IPS DF 19.7 (cell line): ENCODE measurements around the gene TSKU.
"Not testable (repeated sequence)": the region's sequence is repeated elsewhere in the genome, so short reads cannot be mapped to it uniquely, and the experiment has no call there.

ENCODE experiments used
- DNase-seq: peaks from one replicate; pipeline ENCODE4 v3.0.0-alpha.2; 2013; ENCODE audit warnings: low read depth, low spot score

TSKU gene

DNA sequence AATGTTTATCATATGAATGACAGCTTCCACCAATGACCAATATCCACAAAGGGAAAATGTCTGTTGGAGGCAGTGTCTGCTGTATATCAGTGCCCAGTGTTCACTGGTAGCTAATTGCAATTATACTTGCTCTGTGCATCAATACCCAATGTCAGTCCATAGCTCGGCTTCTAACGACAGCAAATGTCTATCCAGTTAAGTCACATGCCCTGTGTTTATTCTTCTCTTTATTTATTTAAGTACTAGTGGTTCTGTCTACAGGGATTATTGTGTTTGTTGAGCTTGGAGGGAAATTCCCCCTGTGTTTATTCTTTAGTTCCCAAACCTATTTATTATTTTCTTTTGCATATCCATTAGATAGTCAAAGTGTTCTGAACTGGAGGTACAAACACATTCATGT is 18.6 kb downstream of the TSKU start:
- no peak for DNase-seq

DNA sequence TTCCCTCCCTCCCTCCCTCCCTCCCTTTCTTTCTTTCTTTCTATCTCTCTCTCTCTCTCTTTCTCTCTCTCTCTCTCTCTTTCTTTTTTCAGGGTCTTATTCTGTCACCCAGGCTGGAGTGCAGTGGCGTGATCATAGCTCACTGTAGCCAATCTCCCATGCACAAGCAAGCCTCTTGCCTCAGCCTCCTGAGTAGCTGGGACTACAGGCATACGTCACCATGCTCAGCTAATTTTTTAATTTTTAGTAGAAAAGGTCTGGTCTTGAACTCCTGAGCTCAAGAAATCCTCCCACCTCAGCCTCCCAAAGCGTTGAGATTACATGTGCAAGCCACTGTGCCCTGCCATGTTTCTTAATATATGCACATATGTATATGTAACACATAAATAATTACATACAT is 19.0 kb downstream of the TSKU start:
- no peak for DNase-seq

DNA sequence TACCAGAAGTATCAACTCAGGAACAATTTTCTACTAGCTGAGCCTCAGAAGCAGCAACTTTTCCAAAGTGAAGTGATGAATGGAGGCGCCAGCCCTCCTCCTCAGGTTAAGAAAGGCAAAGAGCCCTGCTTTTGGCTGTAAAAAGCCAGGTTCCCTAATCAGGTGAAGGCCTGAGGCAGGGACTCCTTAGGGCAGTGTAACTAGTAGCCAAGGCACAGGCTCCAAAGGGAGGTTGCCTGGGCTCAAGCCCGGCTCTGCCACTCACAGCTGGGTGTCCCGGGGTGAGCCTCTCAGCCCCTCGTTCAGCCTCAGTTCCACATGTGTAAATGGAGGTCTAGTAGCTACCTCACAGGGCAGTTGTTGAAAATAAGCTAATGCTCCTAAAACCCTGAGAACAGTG is 19.5 kb downstream of the TSKU start:
- DNase-seq = no peak

DNA sequence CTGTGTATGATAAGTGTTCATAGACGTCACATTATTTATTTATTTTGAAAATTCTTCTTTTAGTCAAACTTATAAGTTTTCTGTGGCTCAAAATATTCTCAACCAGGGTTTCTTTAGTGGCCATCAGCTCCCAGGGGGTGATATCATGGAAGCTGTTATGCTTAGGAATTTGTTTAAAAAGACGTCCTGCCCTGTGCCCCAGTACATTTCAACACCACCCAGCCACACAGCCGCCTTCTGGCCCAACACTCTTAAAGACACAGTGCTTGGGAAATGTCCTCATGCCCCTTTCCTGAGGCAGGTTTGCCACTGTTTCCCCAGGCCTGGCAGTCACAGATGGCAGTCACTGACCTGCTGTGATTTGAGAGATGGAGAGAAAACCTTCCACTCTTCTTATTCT is 19.9 kb downstream of the TSKU start:
- no peak for DNase-seq

DNA sequence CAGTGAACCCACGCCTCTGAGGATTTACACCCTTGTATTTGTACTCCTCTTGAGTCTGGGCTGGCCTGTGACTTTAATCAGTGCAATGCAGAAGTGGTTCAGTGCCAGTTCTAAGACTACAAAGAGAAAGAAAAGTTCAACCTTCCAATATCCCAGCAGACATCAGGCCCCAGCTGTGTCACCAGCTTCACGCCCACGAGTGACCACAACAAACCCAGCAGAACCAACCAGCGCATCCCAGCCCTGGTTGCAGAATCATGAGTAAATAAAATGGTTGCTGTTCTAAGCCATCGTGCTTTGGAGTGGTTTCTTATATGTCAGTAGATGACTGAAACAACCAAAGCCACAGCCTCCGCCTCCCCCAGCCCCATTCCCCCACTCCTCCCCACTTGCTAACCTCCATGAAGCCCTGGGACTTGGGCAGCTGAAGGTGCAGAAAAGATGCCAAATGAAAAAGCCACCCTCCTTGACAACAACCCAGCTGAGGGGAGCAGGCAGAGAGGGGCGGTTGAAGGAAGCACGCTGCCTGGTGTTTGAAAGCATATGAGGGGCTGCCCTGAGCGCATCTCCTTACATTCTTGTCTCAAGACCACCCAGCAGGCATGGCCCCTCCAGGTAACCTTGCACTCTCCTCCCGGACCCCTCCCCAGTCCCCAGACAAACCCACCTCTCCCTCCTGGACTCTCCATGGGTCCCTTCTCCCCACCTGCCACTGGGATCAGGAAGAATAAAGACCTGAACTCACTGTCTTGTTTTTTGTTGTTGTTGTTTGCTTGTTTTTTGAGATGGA is 20.9 kb downstream of the TSKU start:
- no peak for DNase-seq

DNA sequence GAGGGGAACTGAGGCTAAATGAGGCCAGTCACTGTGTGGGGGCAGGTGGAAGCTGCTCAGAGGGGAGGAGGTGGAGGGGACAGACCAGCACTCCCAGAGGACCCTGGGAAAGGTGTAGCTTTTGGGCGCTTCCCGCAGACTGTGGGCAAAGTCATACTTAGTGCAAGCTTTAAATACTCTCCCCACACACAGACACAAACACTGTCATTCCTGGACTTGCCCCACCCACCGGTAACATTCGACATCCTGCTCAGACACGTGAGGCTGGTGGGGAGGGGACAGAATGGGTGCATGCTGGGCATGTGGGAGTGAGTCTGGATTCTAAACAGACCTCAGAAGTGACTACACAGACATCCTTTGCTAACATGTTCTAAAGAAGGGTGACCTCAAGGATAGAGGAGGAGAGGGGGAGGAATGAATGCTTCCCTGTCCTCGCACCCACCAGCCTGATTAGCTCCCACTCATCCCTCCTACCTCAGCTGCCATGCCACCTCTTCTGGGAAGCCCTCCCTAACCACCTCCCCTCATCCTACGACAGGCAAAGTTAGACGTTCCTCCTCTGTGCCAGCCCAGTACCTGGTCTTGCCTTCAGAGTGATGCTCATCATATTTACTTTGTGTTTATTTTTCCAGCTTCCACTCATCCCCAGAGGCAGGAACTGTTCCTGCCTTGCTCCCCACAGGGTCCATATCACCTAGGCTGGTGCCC is 22.2 kb downstream of the TSKU start:
- DNase-seq = no peak

DNA sequence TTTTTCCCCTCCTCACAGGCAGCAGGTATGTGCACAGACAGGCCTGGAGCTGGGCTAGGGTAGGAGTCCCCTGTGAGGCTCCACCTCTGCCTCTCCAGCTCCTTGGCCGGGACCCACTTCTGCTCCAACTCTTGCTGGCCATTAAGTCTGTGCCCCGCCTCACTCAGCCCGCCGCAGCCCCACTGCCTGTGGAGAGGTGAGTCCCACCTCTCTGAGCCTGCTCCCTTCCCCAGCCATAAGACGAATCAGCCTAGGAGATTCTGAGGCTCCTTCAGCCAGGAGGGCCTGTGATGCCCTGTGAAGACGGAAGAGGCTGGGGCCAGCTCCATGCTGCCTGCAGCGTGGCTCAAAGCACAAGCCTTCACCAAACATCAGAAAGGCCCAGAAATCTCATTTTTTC is 23.0 kb downstream of the TSKU start:
- no peak for DNase-seq

DNA sequence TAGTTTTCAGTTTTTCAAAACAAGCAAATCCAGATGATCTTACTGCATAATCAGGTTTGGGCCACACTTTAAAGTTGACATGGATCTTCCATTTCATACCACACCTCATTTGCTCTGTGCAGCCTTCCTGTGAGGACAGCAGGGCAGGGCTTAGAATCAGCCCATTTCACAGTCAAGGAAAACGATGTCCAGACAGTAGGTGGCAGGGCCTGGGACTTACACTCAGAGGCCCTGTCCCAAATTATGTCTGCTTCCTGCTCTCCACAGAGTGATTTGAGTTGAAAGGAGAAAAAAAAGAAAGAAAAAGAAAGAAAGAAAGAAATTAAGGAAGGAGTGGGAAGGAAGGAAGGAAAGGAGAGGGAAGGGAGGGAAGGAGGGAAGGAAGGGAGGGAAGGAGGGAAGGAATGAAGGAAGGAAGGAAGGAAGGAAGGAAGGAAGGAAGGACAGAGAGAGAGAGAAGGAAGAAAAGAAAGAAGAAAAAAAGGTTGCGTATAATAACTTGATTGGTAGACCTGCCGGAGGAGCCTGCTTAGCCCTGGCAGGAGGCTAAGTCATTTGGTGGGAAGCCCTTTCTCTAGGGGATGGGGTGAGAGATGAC is 23.6 kb downstream of the TSKU start:
- no peak for DNase-seq

DNA sequence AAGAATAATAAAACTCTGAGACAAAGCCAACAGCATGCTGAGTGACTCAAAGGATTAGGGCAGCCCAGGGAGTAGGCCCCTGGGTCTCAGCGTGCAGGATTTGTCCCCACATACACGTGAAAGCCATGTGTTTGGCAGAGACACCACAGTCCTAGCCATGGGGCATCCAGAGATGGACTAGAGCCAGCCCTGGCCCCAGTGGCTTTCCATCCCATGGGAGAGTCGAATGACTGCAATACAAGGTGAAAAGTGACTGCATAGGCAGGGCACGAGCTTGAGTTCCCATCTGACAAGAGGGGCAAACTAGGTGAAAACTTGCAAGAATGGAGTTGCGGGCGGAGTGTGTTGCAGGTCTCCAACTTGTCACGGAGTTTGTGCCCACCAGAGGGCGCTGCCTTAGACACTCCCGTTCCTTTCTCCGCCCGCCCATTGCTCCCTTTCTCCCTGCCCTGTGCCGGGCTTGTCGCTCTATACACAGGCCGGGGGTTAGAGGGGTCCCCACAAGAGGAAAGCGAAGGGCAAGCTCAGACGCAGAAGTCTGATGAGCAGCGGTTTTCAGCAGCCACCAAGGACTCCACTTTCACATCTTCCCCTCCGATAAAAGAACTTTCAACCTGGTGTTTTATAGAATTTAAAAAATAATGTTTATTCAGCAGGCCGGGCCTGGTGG is 24.2 kb downstream of the TSKU start:
- DNase-seq = no peak

DNA sequence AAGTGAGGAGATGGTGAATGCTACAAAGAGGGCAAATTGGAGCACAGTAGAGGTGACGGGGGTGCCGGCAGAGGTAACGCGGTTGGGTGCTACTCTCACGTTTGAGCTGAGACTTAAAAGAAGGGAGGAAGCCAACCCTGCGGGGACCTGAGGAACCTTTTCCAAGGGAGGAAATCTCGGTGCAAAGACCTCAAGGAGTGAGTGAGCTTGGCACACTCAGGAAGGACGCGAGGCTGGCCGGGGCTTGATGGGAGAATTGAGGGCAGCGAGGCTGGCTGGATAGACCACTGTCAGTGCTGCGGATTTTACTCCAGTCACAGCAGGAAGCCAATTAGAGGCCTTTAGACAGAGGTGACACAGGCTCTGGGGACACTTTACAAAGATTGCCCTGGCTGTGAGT is 25.0 kb downstream of the TSKU start:
- no peak for DNase-seq

DNA sequence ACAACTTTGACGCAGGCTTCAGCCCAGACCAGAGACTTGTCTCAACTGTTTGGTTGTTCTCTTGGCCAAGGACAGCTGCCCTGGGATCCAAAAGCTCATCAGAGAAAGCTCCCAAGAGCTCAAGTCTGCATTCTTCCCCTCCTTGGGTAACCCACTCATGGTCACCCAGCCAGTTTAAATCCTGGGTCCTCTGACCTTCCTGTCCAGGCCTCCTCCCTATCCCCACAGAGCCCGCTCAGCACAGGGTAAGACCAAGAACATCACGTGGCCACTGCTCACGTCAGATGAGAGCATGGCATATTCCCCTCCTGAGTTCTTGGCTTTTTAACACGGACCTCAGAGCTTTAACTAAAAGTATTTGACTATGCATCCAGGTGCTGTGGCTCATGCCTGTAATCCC is 25.8 kb downstream of the TSKU start:
- DNase-seq = no peak

DNA sequence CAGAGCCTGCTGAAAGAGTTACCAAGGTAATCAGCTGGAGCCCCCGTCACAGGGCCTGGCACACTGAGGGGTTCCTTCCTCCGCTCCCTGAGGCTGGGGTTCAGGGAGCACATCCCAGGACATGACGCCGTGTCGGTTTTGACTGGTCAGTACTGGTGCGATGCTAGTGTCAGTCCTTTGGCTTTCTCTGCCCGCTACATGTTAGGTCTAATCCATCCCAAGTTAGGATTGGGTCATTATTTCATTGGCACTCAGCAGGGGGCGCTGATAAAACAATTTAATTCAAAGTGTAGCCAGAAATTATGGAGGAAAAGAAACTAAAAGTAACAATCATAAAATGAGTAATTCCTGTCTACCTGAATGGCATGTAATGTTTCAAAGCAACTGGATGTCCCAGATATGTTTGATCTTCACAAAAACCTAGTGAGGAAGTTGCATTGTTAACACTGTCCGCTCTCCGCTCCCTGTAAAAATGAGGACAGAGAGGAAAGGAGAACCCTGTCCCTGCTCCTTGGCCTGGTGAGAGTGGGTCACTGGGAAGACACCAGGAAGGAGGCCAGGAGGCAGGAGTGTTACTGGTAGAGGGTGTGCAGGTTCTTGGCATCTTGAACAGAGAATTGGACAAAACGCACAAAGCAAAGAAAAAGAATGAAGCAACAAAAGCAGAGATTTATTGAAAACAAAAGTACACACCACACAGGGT is 27.1 kb downstream of the TSKU start:
- DNase-seq = no peak

DNA sequence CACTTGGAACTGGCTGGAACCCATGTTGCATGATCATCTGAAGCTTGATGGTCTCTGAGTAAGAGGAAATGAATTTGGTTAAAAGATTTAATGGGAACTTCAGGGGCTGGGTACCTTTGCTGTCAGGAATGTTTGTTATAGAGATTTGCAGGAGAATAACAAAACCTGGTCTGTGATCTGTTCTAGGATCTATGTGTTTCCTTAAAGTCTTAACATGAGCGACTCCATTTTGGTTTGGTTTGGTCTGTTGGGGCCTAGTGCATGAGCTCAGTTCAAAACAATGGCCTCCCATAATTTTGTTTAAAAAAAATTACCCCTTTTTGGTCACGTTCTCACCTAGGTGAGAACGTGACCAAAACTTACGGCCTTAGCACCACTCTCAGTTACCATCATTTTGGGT is 28.1 kb downstream of the TSKU start:
- DNase-seq = no peak

DNA sequence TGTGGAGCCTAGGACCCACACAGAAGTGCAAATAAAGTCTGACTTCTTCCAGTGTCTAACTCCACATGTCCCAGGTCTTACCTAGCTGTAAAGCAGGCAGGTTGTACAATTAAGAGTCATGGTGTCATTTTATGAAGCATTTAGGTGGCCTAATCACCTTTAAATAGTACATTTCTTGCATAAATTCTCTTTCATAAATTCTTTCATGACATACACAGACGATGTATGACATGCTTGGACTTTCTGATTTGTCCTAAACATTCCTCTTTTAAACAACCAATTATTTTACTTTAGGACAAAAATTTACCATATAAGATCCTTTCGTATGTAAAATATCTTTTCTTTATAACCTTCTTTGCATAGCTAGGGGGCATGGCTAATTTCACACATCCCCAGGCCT is 31.3 kb downstream of the TSKU start:
- no peak for DNase-seq

DNA sequence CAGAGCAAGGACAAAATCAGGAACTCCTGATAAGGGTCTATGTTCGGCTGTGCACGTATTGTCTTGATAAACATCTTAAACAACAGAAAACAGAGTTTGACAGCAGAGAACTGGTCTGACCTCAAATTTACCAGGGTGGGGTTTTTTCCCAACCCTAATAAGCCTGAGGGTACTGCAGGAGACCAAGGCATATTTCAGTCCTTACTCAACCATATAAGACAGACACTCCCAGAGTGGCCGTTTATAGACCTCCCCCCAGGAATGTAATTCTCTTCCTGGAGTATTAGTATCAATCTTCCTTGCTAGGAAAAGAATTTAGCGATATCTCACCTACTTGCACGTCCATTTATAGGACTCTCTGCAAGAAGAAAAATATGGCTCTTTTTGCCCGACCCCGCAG is 32.5 kb downstream of the TSKU start:
- DNase-seq = not testable (repeated sequence)

DNA sequence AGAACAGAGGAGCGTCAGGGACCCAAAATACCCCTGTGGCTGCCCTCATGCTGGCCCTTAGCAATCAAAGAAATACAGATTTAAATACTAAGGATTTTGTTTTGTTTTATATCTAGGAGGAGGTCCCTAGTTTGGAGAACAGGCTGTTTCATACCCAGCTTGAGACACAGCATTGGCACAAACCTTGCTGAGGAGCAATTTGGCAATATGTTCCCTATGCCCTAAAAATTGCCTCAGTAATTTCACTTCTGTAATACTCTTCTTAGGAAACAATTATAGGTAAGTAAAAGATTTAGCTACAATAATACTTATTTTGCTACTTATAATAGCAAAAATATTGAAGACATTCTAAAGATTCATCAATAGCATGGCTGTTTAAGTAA is 37.0 kb downstream of the TSKU start:
- no peak for DNase-seq

DNA sequence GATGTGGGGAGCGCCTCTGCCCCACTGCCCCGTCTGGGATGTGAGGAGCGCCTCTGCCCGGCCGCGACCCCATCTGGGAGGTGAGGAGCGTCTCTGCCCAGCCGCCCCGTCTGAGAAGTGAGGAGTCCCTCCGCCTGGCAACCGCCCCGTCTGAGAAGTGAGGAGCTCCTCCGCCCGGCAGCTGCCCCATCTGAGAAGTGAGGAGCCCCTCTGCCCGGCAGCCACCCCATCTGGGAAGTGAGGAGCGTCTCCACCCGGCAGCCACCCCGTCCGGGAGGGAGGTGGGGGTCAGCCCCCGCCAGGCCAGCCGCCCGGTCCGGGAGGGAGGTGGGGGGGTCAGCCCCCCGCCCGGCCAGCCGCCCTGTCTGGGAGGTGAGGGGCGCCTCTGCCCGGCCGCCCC is 38.2 kb downstream of the TSKU start:
- DNase-seq = not testable (repeated sequence)

DNA sequence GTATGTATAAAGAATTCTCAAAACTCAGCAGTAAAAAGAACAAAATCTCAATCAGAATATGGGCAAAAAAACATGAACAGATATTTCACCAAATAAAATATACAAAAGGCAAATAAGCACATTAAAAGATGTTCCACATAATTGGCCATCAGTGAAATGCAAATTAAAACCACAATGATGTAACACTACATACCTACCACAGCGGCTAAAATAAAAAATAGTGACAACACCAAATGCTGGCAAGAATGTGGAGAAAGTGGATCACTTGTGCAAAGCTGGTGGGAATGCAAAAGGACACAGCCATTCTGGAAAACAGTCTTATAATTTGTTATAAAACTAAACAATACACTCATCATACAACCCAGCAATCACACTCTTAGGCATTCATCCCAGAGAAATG is 39.2 kb downstream of the TSKU start:
- DNase-seq = no peak

DNA sequence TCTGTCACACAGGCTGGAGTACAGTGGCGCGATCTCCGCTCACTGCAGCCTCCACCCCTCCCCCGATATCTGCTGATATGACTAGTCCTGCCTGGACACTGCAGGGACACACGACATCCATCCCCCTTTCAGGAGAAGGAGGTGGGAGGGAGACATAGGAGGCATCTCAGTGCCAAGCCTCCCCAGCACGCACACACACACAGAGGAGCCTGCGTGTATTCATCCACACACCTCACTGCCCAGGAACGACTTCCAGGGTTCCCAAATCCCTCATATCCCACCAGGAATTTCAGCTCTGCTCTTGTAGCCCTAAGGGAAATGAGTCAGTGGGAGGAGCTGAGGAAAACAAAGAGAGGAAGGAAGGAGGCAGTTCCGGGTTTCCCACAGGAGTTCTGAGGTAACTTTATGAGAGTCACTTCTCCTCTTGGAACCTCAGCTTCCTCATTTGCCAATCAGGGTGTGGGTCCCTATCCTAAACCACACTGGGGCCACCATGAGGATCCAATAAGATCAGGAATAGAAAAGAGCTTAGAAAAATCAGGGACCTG is 40.4 kb downstream of the TSKU start:
- no peak for DNase-seq

DNA sequence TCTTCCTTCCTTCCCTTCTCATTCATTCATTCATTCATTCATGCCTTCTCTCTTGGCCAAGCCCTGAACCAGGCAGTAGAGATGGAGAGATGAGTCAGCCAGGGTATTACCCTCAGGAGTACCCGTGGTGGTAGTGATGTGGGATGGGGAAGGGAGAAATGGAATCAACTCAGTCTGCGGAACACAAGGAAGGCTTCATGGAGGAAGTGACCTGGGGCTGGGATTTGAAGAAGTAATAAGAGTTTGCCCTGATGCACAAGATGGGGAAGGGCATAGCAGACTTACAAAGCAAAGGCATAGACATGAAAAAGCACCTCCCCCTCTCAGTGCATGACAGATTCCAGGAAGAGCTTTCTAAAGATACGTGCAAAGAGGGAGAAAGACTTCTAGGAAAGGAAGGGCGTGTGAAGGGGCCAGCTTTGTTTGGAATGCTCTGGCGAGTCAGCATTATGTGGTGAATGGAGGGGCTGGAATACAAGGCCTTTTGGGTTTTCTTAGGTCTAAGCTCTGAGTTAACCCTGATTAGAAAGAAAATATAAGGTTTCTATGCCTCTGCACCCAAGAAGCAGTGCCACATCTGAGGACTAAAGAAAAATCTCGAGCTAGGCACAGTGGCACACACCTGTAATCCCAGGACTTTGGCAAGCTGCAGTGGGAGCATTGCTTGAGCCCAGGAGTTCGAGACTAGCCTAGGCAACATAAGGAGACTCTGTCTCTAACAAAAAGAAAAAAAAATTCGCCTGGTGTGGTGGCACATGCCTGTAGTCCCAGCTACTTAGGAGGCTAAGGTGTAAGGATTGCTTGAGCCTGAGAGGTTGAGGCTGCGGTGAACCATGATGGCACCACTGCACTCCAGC is 41.2 kb downstream of the TSKU start:
- no peak for DNase-seq
